Lower leg skin (tissue), 4 donors: Measurements from ENCODE around the gene PTPA. TPM values are rescaled to one million over a fixed set of nuclear protein-coding genes. Genes with fewer than 3 reads are reported as not detected.
A peak's percentile ranks its signal among the peaks of the same experiment; 100 is the strongest.

Experiments used
- DNase-seq, 2 donors: peaks; one replicate each; pipeline ENCODE4 v3.0.0-alpha.2; 2019; ENCODE audit warnings: low spot score in 2 of 2
- H3K4me3 ChIP-seq: fragments of 200-600 bp; sonication (generic); 2 replicates; pipeline ENCODE4 v1.5.1; 2017; ENCODE audit warnings: mild to moderate bottlenecking, low read depth; ENCODE audit not compliant: poor library complexity, severe bottlenecking
- POLR2A ChIP-seq, 2 donors: fragments of 450-650 bp; IDR thresholded peaks; one replicate each; pipeline ENCODE4 v1.6.1; 2016 to 2017; ENCODE audit warnings: antibody characterized with exemption in 2 of 2, mild to moderate bottlenecking in 1 of 2, moderate library complexity in 1 of 2
- WGBS, 2 donors: methylation state at CpG; one replicate each; pipeline ENCODE4 v1.1.5; 2018; 5-methylcytosine and 5-hydroxymethylcytosine counted together
- intact Hi-C: fragments of 100-400 bp; cut with DNase I; formaldehyde crosslinking; loops from one replicate; pipeline ENCODE4 v1.15.0; 2023; ENCODE audit warnings: low total_unique reads
- total RNA-seq, 4 donors: library from RNA; depleted of rRNA; stranded (reverse); fragments of >200 nt; gene quantifications; one replicate each; pipeline ENCODE4 v1.1.0, GENCODE V29; 2016
- TF ChIP-seq, protein P1 (sequence below), 3 donors: fragments of 450-650 bp; IDR thresholded peaks; one replicate each; pipeline ENCODE4 v1.5.1; 2016; ENCODE audit warnings: antibody characterized with exemption in 3 of 3, mild to moderate bottlenecking in 3 of 3, moderate library complexity in 2 of 3

Gene PTPA
- total RNA-seq, 4 donors from 2014 or later: 62.9 to 104 (median 73.8) TPM

DNA sequence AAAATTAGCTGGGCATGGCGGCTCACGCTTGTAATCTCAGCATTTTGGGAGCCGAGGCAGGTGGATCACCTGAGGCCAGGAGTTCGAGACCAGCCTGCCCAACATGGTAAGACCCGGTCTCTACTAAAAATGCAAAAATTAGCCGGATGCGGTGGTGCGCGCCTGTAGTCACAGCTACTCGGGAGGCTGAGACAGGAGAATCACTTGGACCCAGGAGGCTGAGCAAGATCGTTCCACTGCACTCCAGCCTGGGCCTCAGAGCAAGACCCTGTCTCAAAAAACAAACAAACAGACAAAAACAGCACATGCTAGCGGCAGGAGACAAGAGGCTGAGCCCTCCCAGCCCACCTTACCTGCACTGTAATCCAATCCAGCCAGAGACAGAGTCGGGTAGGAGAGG is 31.4 kb upstream of the PTPA start:
- TF ChIP-seq POLR2A (IDR thresholded peaks at IDR 0.05): no peak
- TF ChIP-seq, protein P1, sequence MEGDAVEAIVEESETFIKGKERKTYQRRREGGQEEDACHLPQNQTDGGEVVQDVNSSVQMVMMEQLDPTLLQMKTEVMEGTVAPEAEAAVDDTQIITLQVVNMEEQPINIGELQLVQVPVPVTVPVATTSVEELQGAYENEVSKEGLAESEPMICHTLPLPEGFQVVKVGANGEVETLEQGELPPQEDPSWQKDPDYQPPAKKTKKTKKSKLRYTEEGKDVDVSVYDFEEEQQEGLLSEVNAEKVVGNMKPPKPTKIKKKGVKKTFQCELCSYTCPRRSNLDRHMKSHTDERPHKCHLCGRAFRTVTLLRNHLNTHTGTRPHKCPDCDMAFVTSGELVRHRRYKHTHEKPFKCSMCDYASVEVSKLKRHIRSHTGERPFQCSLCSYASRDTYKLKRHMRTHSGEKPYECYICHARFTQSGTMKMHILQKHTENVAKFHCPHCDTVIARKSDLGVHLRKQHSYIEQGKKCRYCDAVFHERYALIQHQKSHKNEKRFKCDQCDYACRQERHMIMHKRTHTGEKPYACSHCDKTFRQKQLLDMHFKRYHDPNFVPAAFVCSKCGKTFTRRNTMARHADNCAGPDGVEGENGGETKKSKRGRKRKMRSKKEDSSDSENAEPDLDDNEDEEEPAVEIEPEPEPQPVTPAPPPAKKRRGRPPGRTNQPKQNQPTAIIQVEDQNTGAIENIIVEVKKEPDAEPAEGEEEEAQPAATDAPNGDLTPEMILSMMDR (IDR thresholded peaks at IDR 0.05): no peak
- 85 to 87% methylated on average over 13 of the region's 13 CpGs for WGBS, 2 donors
- H3K4me3 ChIP-seq: no peak overlapping the region
- DNase-seq: no peak
- intact Hi-C loops: no loop called here

DNA sequence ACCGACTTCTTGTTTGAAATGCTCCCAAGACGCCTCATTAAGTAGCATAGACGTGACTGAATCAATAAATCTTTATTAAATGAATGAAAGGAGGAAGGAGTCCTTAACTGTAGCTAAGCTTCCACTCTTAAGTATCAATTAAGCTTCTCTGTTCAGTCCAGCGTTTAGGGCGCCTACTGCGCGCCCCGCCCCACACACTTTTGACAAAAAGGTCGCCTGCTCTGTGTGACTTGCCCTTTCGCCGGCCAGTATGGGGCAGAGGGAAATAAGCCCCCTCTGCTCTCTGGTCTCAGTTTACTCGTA is 31.0 kb upstream of the PTPA start:
- TF ChIP-seq POLR2A (IDR thresholded peaks at IDR 0.05): no peak
- TF ChIP-seq, protein P1 (IDR thresholded peaks at IDR 0.05): no peak
- DNase-seq: no peak
- peak overlapping the region; percentile 17 for H3K4me3 ChIP-seq
- 6 to 7% methylated on average over 12 of the region's 12 CpGs for WGBS, 2 donors
- intact Hi-C loops: no loop called here

DNA sequence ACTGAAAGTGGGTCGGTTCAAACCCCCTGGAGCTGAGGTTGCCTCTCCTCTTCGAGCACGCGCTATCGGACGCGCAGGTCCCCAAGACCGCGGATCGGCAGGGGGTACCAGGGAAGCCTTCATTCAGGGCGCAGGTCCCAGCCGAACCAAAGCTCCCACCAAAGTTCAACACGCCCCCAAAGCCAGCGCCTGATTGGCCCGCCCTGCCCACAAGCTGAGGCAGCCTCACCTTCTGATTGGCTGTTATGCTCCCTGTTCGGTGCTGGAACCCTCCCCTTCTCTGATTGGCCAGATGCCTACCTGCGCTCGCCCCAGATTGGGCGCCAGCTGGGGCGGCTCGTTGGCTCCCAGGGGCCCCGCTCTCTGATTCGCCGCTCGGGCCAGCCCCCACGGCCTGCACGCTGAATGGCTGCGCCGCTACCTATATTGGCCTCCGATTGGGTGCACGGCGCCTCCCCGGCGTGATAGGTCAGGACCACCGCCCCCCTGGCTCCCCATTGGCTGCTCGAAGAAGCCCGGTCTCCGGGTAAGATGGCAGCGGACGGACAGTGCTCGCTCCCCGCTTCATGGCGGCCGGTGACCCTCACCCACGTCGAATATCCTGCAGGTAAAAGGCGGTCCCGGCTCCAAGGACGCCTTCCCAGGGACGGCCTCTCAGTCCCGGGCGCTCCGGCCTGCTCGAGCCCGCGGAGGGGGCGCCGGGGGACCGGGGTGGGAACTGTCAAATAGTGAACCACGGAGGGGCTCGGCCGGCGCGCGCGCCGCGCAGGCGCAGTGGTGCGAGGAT is 30.4 kb upstream of the PTPA start, which contains the start of gene DOLPP1:
TSS of gene DOLPP1 (plus strand) at position 511 of the 787 bp plus-strand sequence. CDS start at position 532, 21 bp downstream.
- H3K4me3 ChIP-seq: peak within 1 kb of the TSS; percentile 54
- intact Hi-C loops: no loop called here
- WGBS, 2 donors: 1% methylated on average over 17 to 59 of the region's 70 CpGs
- TF ChIP-seq POLR2A (IDR thresholded peaks at IDR 0.05): no peak
- TF ChIP-seq, protein P1 (IDR thresholded peaks at IDR 0.05): peak in 1 of 3 donors; percentile 9
- DNase-seq: peak; percentile 98 to 100

DNA sequence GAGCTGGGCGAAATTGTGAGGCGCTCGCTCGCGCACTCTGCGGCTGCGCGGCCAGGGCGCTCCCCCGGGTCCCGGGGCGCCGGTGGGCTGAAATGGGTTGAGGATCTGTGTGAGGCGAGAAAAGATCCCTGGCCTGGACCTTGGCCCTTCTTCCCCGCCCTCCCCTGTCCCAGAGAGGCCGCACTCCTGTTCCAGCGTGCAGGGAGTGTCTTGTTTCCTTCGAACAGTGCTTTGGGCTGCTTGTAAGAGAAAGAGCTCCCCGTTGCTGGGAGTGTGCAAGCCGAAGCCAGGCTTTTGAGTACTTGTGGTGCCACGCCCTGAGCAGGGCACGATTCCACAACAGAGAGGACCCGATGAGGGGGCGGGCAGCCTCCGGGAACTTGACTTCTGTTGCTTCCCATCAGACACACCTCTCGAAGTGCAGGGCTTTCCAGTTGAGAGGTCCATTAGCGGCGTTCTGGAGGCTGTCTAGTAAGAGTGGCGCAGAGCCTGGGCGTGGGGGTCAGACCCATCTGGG is 29.8 kb upstream of the PTPA start:
- TF ChIP-seq, protein P1 (IDR thresholded peaks at IDR 0.05): no peak
- no peak for TF ChIP-seq POLR2A (IDR thresholded peaks at IDR 0.05)
- DNase-seq: peak in 1 of 2 donors; percentile 30
- intact Hi-C loops: no loop called here

DNA sequence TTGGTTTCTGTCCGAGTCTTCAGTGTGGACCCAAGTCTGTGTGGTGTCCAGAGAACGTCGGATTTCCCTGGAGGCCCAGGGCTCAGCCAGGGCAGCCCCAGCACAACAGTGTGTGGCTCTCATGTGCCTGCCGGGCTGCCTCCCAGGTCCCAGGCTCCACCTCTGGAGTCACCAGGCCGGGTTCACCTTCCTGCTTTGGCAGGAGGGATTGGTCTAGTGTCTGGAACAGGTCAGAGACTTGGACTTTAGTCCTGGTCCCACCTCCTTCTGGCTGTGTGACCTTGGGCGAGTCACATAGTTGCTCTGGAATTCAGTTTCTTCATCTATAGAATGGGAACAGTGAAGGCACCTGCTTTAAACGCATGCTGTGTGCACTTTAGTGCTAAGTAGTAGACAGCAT is 27.1 kb upstream of the PTPA start:
- WGBS, 2 donors: 80 to 96% methylated on average over 6 to 7 of the region's 7 CpGs
- H3K4me3 ChIP-seq: no peak overlapping the region
- no peak for DNase-seq
- TF ChIP-seq POLR2A (IDR thresholded peaks at IDR 0.05): no peak
- TF ChIP-seq, protein P1 (IDR thresholded peaks at IDR 0.05): no peak
- intact Hi-C loops: no loop called here

More for the DNA sequence above, 29.8 kb upstream of the PTPA start:
- 1 to 2% methylated on average over 21 to 30 of the region's 30 CpGs for WGBS, 2 donors
- peak overlapping the region; percentile 54 for H3K4me3 ChIP-seq
